ENCODE data around the gene BCS1L.

BCS1L gene
- total RNA-seq = 2.6 to 16.3 (median 9.3) reads per million in 17 experiments

GRCh38 chr2:218659258-218659987, at the start of gene BCS1L, which contains the start of gene ZNF142:
BCS1L (plus strand) TSS chr2:218659683; CDS start chr2:218660988, 1,305 bp downstream.
ZNF142 (minus strand) TSS chr2:218659623; CDS start chr2:218656429, 3,194 bp downstream.
- peak; percentile 88 to 97 (median 94) for DNase-seq

- no peak for DNase-seq
Observed at GRCh38 chr2:218615868-218616315, 43.6 kb upstream of the BCS1L start.

GRCh38 chr2:218618102-218618860, 41.2 kb upstream of the BCS1L start:
- no peak for DNase-seq

DNA sequence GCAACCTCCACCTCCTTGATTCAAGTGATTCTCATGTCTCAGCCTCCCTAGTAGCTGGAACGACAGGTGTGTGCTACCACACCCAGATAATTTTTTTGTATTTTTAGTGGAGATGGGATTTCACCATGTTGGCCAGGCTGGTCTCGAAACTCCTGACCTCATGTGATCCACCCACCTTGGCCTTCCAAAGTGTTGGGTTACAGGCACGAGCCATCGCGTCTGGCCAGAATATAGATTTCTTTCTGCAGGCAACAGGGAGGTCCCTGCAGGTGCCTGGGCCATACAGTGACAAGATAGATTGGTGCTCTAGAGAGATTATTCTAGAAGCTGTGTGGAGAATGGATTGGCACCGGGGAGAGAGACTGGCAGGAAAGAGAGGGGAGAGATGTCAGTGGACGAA, 38.5 kb upstream of the BCS1L start:
- DNase-seq = no peak

DNA sequence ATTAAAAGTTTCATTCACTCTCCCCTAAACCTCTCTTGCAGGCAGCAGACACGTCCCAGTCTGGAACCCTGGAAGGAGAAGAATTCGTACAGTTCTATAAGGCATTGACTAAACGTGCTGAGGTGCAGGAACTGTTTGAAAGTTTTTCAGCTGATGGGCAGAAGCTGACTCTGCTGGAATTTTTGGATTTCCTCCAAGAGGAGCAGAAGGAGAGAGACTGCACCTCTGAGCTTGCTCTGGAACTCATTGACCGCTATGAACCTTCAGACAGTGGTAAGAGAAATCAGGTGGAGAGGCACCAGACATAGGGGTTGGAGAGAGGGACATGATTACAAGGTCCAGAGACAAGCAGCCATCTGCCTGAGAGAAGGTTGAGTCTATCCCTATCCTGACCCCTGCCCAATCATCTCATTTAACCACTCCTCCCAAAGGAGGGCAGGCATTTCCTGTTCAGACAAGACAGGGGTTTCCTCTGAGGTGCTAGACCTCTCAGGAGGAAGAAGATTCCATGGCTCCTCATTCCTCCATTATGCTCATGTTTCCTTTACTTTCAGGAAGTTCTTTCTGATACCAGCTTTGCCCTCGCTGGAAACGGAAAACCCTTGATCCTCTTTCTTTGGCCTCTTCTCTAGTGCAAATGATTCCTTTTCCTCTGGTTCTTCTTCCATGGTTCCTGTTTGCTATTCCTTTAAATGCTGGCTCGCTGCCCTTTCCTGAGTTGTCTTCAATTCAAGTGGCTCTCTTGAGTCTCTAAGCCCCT, 36.7 kb upstream of the BCS1L start:
- peak; percentile 49 to 61 (median 54) for DNase-seq

GRCh38 chr2:218623366-218623705, 36.1 kb upstream of the BCS1L start:
- DNase-seq = peak in 2 of 4 experiments; percentile 53 to 63

DNA sequence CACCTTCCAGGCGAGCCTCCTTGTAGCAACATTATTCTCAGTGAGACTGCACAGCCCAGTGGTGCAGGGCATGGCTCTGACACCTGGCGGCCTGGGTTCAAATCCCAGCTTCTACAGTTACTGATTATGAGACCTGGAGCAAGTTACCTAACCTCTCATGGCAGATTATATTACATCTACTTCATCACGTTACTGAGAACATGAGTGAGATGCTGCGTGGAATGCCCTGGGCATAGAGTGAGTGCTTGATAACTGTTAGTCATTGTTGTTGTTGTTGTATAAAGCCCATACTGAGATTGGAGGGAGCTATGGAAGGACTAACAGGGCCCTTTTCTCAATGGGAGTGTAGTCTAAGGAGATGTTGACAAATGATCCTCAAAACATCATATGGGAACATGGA, 33.1 kb upstream of the BCS1L start:
- DNase-seq = no peak

GRCh38 chr2:218627939-218628338, 31.5 kb upstream of the BCS1L start:
- no peak for DNase-seq

- no peak for DNase-seq
Observed at GRCh38 chr2:218631837-218632236, 27.6 kb upstream of the BCS1L start.

DNA sequence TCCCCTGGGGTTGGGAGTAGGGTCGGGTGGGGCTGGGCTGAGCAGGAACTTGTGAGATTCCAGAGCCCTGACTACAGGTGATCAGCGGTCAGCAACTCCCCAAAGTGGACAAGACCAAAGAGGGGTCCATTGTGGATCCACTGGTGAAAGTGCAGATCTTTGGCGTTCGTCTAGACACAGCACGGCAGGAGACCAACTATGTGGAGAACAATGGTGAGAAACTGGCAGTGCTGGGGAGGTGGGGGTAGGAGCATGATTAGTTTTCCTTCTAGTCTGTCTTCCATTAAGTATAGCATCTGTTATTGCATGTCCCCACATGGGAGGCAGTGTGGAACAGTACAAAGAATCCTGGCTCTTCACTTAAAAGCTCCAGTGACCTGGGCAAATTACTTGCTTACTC, 23.8 kb upstream of the BCS1L start:
- DNase-seq = no peak

DNA sequence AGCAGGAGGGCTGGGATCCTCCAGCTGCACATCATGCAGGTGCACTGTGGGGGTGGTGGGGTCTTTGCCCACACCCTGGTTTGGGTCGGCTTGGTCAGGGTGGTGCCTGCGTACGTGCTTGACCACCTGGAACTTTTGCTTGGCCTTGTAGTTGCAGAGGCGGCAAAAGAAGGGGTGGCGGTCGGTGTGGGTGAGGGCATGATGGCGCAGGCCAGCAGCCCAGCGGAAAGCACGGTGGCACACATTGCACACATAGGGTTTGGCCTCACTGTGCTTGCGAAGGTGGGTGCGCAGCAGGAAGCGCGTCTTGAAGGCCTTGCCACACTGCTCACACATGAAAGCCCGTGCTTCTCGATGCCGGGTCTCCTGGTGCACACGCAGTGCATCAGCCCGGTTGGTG, 21.1 kb upstream of the BCS1L start:
- DNase-seq = no peak

DNA sequence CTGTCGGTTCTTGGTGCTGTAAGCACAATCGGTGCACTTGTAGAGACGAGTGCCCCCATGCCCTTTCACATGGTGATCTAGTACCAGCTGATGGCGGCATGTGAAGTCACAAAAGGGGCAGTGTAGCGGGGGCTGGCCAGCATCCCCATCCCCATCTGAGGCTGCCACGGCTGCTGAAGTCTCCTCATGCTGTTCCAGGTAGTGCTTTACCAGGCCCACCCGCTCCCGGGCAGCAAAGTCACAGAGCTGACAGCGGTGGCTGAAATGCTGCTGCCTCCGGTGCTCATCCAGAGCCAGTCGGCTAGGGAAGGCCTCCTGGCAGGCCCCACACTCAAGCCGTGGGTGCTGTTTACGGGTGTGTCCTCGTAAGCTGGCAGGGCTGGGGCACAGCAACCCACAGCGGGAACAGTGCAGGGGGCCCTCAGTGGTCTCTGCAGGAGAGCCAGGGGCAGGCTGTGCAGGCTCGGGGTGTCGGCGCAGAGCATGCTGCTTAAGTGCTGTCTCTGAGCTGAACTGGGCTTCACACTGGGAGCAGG, 17.3 kb upstream of the BCS1L start:
- no peak for DNase-seq

DNA sequence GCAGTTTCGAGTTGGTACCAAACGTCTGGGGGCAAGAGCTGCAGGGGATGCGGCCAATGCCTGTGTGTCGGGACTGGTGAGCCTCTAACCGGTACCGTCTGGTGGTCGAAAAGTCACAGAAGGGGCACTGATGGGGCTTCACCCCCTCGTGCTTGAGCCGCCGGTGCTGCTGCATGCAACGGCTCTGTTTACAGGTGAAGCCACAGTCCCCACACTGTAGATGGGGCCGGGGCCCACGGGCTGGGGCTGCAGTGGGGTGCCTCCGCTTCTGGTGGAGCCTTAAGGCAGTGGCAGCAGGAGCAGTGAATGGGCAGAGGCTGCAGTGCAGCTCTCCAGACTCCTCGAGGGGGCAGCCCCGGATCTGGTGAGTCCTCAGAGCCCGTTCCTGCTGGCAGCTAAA, 16.7 kb upstream of the BCS1L start:
- DNase-seq = no peak

DNA sequence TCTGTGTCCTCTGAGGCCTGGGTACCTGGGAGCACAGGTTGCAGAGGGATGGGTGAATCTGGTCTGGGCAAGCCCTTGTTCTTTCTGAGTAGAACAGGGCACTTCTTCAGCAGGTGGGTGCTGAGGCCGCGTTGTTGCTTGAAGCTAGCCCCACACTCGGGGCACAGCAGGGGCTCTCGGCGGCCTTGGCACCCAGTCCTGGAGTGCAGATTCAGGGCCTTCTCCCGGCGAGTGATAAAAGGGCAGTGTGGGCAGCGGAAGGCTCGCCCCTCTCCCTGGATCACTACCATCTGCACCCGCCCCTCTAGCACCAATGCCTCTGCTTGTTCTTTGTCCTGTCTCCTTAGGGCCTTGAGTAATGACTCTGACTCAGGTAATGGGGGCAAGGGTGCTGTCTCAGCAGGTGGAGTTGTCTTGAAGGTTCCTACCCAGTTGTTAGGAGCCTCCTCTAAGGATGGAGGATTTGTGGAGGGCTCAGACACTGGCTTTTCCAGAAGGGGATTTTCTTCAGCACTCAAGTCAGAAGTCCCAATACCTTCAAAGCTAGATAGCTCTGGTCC, 15.7 kb upstream of the BCS1L start:
- no peak for DNase-seq

GRCh38 chr2:218644721-218645120, 14.8 kb upstream of the BCS1L start:
- DNase-seq = no peak

DNA sequence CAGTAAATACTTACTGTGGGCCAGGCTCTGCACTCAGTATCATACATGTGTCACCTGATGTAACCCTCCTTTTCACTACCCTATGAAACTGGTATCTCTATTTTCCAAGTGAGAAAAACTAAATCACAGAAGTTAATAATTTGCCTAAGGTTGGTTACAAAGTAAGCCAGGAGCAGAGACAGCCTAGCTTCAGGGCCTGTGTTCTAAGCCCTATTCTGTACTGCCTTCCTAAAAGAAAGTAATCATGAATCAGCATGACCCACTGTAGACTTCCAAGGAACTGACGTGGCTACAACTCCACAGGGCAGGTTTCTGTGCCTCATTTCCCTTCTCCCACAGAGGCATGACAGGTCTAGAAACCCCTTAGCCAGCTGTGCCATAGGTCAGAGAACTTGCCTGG, 14.4 kb upstream of the BCS1L start:
- no peak for DNase-seq

GRCh38 chr2:218648088-218648786, 11.2 kb upstream of the BCS1L start:
- peak; percentile 67 to 77 (median 70) for DNase-seq

- no peak for DNase-seq
Observed at GRCh38 chr2:218648787-218649100, 10.7 kb upstream of the BCS1L start.

DNA sequence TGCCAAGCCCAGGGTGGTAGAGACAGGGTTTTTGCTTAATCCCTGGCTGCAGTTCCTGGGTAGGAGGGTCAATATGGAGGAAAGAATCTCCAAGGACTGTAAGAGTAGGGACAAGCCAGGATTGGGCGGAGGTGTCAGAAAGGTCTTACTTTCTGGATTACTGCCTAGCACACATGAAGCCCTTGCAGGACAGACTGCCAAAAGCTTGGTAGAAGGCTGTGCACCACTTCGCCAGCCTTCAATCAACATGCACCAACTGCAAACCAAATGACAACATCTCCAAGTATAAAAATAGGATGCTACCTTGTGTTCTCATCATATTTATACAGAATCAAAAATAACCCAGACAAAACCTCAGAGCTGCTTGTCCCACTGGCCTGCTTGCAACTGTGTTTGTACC, 3.7 kb upstream of the BCS1L start:
- DNase-seq = no peak

DNA sequence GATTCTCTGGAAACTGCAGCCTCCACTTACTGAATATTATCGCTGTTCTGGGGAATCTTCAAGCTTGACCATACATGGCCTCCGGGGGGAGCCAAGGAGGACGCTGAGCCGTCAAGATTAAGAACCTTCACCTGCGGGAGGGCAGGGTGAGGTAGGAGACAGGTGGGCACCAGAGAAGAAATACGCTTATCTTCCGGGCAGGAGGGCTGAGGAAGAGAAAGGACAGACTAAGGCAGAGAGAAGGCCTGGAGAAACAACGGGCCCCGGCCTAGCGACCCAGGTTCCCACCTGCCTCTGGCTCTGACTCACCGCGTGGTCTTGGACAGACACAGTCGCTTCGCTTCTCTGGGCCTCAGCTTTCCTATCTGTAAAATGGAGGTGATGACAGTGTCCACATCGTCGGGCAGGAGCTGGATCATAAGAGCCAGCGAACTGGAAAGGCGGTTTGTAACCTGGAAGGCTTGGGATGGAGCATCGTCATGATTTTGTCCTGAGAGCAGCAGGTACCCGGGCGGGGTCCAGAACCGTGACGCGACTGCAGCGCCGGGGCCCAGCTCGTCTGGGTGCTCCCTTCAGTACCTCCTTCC, 719 bp upstream of the BCS1L start:
- peak; percentile 48 to 69 (median 59) for DNase-seq

DNA sequence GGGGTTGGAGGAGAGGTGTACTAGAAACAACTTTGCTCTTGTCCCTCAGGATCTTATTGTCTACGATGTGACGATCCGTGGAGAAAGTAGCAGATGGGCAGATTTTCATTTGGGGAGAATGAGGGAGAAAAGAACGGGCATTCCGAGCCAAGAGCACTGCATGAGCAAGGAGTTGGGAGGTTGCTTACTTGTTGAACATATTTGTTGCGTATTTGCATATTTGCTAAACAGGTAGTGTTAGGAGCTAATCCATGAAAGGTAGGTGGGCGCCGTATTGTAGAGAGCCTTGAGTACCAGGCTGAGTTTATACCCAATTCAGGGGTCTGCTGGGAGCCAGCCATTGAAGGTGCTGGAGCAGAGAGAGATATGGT, 490 bp downstream of the BCS1L start:
- DNase-seq = no peak

DNA sequence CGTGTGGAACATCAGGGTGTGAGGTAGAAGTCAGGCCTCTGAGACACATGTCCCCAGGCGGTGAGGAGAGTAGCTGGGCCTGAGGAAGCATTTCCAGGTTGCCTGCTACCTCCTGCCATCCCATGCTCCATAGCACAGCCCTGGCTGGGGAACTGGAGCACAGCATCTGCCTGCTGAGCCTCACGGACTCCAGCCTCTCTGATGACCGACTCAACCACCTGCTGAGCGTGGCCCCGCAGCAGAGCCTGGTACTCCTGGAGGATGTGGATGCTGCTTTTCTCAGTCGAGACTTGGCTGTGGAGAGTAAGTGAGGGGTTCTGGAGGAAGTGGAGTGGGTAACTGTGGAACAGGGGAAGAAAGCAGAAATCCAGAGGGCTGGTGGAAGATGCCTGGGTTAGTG, 2.9 kb downstream of the BCS1L start:
- DNase-seq = no peak

Data from suppressor macrophage (primary cell).